Activated B cell treated with CpG ODN at 0.5 μM for 24 hours (primary cell): Measurements from ENCODE around the gene BCAS3. TPM values are rescaled to one million over a fixed set of nuclear protein-coding genes. Genes with fewer than 3 reads are reported as not detected.

Source experiments
- ATAC-seq: fragments of 200-7000 bp; cut with Tn5 transposase; one replicate; pipeline ENCODE4 v1.10.0; 2021; ENCODE audit warnings: low read depth, mild to moderate bottlenecking, moderate library complexity
- CTCF ChIA-PET: fragments of 350-600 bp; sonication (Branson Sonifier 250); formaldehyde crosslinking; loops from one replicate; lab custom pipeline; 2021; ENCODE audit warnings: antibody characterized with exemption; lab: Charles Lee
- POLR2A ChIA-PET: fragments of 350-600 bp; sonication (Branson Sonifier 250); formaldehyde crosslinking; loops from one replicate; lab custom pipeline; 2021; ENCODE audit warnings: antibody characterized with exemption; lab: Charles Lee
- DNase-seq: peaks from one replicate; pipeline ENCODE4 v3.0.0; 2022
- H3K27ac Mint-ChIP-seq: one replicate; pipeline ENCODE4 v1.8.0; 2020; ENCODE audit warnings: mixed read lengths
- H3K27me3 Mint-ChIP-seq: one replicate; pipeline ENCODE4 v1.8.0; 2021; ENCODE audit warnings: mixed read lengths
- H3K36me3 Mint-ChIP-seq: one replicate; pipeline ENCODE4 v1.8.0; 2021; ENCODE audit warnings: low read depth, mixed read lengths
- H3K4me1 Mint-ChIP-seq: one replicate; pipeline ENCODE4 v1.8.0; 2021; ENCODE audit warnings: mixed read lengths
- H3K4me3 Mint-ChIP-seq: one replicate; pipeline ENCODE4 v1.8.0; 2020; ENCODE audit warnings: mild to moderate bottlenecking, mixed read lengths
- H3K9me3 Mint-ChIP-seq: one replicate; pipeline ENCODE4 v1.8.0; 2020; ENCODE audit warnings: mixed read lengths
- CTCF ChIP-seq: fragments of 200-600 bp; IDR thresholded peaks from one replicate; pipeline ENCODE4 v1.8.0; 2022; ENCODE audit warnings: antibody characterized with exemption, mild to moderate bottlenecking
- intact Hi-C: fragments of 100-400 bp; cut with micrococcal nuclease; formaldehyde crosslinking; loops from one replicate; pipeline ENCODE4 v1.15.1; 2024
- total RNA-seq: library from RNA; stranded (reverse); gene quantifications from 2 replicates; pipeline ENCODE4 v1.2.3, GENCODE V29; 2022

The BCAS3 gene
- total RNA-seq, 1 donor from 2014 or later, result 37.5 TPM

- Mint-ChIP-seq H3K27ac (no peak overlapping the region), H3K4me3 (no peak overlapping the region), H3K4me1 (no peaks in the 10 kb centered on the region), H3K9me3 (no peaks in the 10 kb centered on the region), H3K27me3 (no peaks in the 10 kb centered on the region), H3K36me3 (no peaks in the 10 kb centered on the region)
- TF ChIP-seq CTCF, result no peak
- ChIA-PET CTCF (no interaction called here), POLR2A (no interaction called here)
- intact Hi-C loops, result no loop called here
- ATAC-seq (no peak), DNase-seq (no peak)
Measured at GRCh38 chr17:61366715-61367413, 689.2 kb downstream of the BCAS3 start.

GRCh38 chr17:61368049-61368831 is 690.6 kb downstream of the BCAS3 start:
- H3K9me3 Mint-ChIP-seq, result no peaks in the 10 kb centered on the region
- intact Hi-C loops, result no loop called here
- H3K4me3 Mint-ChIP-seq, result no peak overlapping the region
- ChIA-PET CTCF (interaction anchor here (0.6 kb wide), 1 partner anchor 195 kb away, joined by 5 read pairs; no protein-coding TSS in a partner anchor), POLR2A (no interaction called here)
- H3K27me3 Mint-ChIP-seq, result no peaks in the 10 kb centered on the region
- DNase-seq, result no peak
- no peak overlapping the region for H3K27ac Mint-ChIP-seq
- no peak for ATAC-seq
- TF ChIP-seq CTCF, result no peak
- no peaks in the 10 kb centered on the region for H3K36me3 Mint-ChIP-seq
- H3K4me1 Mint-ChIP-seq, result no peaks in the 10 kb centered on the region

GRCh38 chr17:61368832-61369450 is 691.3 kb downstream of the BCAS3 start:
- CTCF ChIA-PET, result interaction anchor here (0.6 kb wide), 1 partner anchor 194 kb away, joined by 5 read pairs; no protein-coding TSS in a partner anchor

GRCh38 chr17:61369751-61370150 is 692.1 kb downstream of the BCAS3 start:
- ATAC-seq, result no peak
- CTCF ChIA-PET, result no interaction called here
- no peak overlapping the region for H3K27ac Mint-ChIP-seq
- POLR2A ChIA-PET, result no interaction called here
- TF ChIP-seq CTCF, result no peak
- H3K27me3 Mint-ChIP-seq, result no peaks in the 10 kb centered on the region
- H3K4me3 Mint-ChIP-seq, result no peak overlapping the region
- no peaks in the 10 kb centered on the region for H3K9me3 Mint-ChIP-seq
- peaks cover 11% of the 10 kb centered on the region for H3K4me1 Mint-ChIP-seq
- H3K36me3 Mint-ChIP-seq, result no peaks in the 10 kb centered on the region
- intact Hi-C loops, result no loop called here
- DNase-seq, result no peak

More at GRCh38 chr17:61368832-61369450, 691.3 kb downstream of the BCAS3 start:
- Mint-ChIP-seq H3K27me3 (no peaks in the 10 kb centered on the region), H3K27ac (no peak overlapping the region), H3K4me1 (peaks cover 7% of the 10 kb centered on the region), H3K9me3 (no peaks in the 10 kb centered on the region), H3K4me3 (no peak overlapping the region), H3K36me3 (no peaks in the 10 kb centered on the region)
- intact Hi-C loops, result no loop called here
- DNase-seq, result no peak
- no peak for TF ChIP-seq CTCF
- POLR2A ChIA-PET, result no interaction called here
- no peak for ATAC-seq

- H3K4me3 Mint-ChIP-seq, result no peak overlapping the region
- POLR2A ChIA-PET, result no interaction called here
- H3K27me3 Mint-ChIP-seq, result no peaks in the 10 kb centered on the region
- H3K36me3 Mint-ChIP-seq, result no peaks in the 10 kb centered on the region
- no peaks in the 10 kb centered on the region for H3K9me3 Mint-ChIP-seq
- TF ChIP-seq CTCF, result no peak
- no peak for DNase-seq
- H3K27ac Mint-ChIP-seq, result no peak overlapping the region
- intact Hi-C loops, result no loop called here
- CTCF ChIA-PET, result no interaction called here
- no peak for ATAC-seq
- H3K4me1 Mint-ChIP-seq, result peaks cover 11% of the 10 kb centered on the region
Measured at GRCh38 chr17:61371179-61371578, 693.5 kb downstream of the BCAS3 start.
